Kidney (tissue), 14 donors: ENCODE measurements around the gene LONP1. TPM values are rescaled to one million over a fixed set of nuclear protein-coding genes. Genes with fewer than 3 reads are reported as not detected.
A peak's percentile ranks its signal among the peaks of the same experiment; 100 is the strongest.

Source experiments
- DNase-seq, 5 donors: peaks; one replicate each; pipeline ENCODE4 v3.0.0-alpha.2; 2013 to 2020
- FAIRE-seq: peaks from 2 replicates; lab custom pipeline; 2012; peaks lifted over from hg19 to GRCh38; lab: Jason Lieb, UNC
- H3K27ac ChIP-seq, 2 donors: one replicate each; pipeline ENCODE4 v1.7.0; 2013; ENCODE audit warnings: low read depth in 2 of 2, low read length in 2 of 2, inconsistent platforms in 1 of 2
- H3K27me3 ChIP-seq: one replicate; pipeline ENCODE4 v1.7.1; 2013; ENCODE audit warnings: low read length, inconsistent platforms; ENCODE audit not compliant: control insufficient read depth, insufficient read depth
- H3K36me3 ChIP-seq, 3 donors: one replicate each; pipeline versions ENCODE4 v1.7.0 to v1.7.1; 2013; ENCODE audit warnings: low read length in 3 of 3, control low read depth in 1 of 3, inconsistent platforms in 1 of 3; ENCODE audit not compliant: insufficient read depth in 3 of 3, control insufficient read depth in 2 of 3
- H3K4me1 ChIP-seq, 3 donors: one replicate each; pipeline versions ENCODE4 v1.7.0 to v1.7.1; 2013; ENCODE audit warnings: low read length in 3 of 3, inconsistent platforms in 1 of 3, low read depth in 1 of 3; ENCODE audit not compliant: control insufficient read depth in 2 of 3, insufficient read depth in 2 of 3
- H3K4me3 ChIP-seq, 3 donors: one replicate each; pipeline versions ENCODE4 v1.7.0 to v1.8.1; 2013; ENCODE audit warnings: low read length in 3 of 3, control low read depth in 1 of 3, inconsistent platforms in 1 of 3
- H3K9ac ChIP-seq, 3 donors: one replicate each; pipeline versions ENCODE4 v1.7.0 to v1.7.1; 2013; ENCODE audit warnings: low read length in 3 of 3, control low read depth in 1 of 3, inconsistent platforms in 1 of 3
- H3K9me3 ChIP-seq, 3 donors: one replicate each; pipeline versions ENCODE4 v1.7.0 to v1.7.1; 2013; ENCODE audit warnings: low read length in 3 of 3, control low read depth in 1 of 3, inconsistent platforms in 1 of 3; ENCODE audit not compliant: control insufficient read depth in 2 of 3, insufficient read depth in 1 of 3
- intact Hi-C: fragments of 100-400 bp; cut with DNase I; formaldehyde crosslinking; loops from one replicate; pipeline ENCODE4 v1.11.1; 2022
- polyA plus RNA-seq: library from polyadenylated mRNA; stranded (reverse); fragments of 350-450 nt; fragmentation: Illumina TruSeq; extraction: RNeasy Lipid Tissue Mini Kit (QIAGEN cat#74804); gene quantifications from one replicate; pipeline ENCODE4 v1.2.3, GENCODE V29; 2014; ENCODE audit warnings: low read depth, low replicate concordance; ENCODE audit not compliant: insufficient read depth
- total RNA-seq: library from RNA; stranded (reverse); fragmentation: NEBNext Ultra II Directional; extraction: Animal tissue kit (Norgen Biotek cat#: 25700); gene quantifications from one replicate; pipeline ENCODE4 v1.2.1, GENCODE V29; 2021
- TF ChIP-seq, protein P1 (sequence below): IDR thresholded peaks from 3 replicates; pipeline ENCODE4 v1.5.1; 2012; ENCODE audit warnings: mild to moderate bottlenecking, moderate library complexity, borderline replicate concordance; ENCODE audit not compliant: insufficient read depth; ENCODE audit errors: extremely low read depth
- donor health status: control.
- donor health status: control.
- donor health status: control.
- donor health status: control.
- donor health status: control.
- donor health status: DM: yes; HTN: yes; CAD: no.
- donor health status: Normal renal cell carcinoma (clear cell type).

Gene LONP1
- total and polyA plus RNA-seq, 2 donors from 2014 or later = 67.1 to 71.5 TPM

- Histone ChIP-seq H3K9me3 (no peaks in the 10 kb centered on the region), H3K4me1 (no peaks in the 10 kb centered on the region), H3K36me3 (peaks cover 0 to 31% (median 21%) of the 10 kb centered on the region in 3 donors), H3K27ac (no peak overlapping the region), H3K4me3 (no peak overlapping the region), H3K27me3 (no peaks in the 10 kb centered on the region), H3K9ac (no peak overlapping the region)
- intact Hi-C loops = no loop called here
- TF ChIP-seq, protein P1, sequence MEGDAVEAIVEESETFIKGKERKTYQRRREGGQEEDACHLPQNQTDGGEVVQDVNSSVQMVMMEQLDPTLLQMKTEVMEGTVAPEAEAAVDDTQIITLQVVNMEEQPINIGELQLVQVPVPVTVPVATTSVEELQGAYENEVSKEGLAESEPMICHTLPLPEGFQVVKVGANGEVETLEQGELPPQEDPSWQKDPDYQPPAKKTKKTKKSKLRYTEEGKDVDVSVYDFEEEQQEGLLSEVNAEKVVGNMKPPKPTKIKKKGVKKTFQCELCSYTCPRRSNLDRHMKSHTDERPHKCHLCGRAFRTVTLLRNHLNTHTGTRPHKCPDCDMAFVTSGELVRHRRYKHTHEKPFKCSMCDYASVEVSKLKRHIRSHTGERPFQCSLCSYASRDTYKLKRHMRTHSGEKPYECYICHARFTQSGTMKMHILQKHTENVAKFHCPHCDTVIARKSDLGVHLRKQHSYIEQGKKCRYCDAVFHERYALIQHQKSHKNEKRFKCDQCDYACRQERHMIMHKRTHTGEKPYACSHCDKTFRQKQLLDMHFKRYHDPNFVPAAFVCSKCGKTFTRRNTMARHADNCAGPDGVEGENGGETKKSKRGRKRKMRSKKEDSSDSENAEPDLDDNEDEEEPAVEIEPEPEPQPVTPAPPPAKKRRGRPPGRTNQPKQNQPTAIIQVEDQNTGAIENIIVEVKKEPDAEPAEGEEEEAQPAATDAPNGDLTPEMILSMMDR = no peak
- FAIRE-seq (no peak), DNase-seq (peak in 1 of 5 donors; percentile 27)
Observed at GRCh38 chr19:5707576-5708575, 12.1 kb downstream of the LONP1 start.

DNA sequence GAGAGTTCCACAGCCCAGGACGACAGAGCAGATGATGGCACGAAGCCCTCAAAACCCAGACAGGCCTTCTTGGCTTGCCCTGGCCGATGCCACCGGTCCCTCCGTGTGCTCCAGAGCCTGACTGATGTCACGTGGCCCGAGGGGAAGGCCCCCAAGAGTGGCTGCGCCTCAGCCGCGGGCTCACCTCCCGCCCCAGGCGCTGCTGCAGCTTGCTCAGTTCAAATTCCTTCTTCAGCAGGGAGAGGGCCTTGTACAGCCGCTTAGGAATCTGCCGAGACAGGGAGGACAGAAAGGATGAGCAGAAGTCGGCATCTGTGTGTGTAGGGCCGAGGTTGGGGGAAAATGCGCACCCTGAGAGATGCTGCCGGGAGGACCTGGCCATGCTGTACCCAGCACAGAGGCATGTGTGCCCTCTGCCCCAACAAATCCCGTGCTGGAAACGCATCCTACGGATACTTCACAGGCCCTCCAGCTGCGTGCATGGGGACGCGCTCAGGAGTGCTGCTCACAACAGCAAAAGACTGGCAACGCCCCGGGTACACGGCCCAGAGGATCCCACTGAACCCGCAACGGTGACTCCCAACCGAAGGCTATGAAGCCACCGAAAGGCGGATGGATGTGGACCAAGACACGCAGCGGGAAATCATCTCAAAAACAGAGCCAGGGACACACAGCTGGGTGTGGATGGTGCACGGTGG, 12.9 kb downstream of the LONP1 start:
- no peak overlapping the region for H3K27ac ChIP-seq
- intact Hi-C loops = no loop called here
- no peaks in the 10 kb centered on the region for H3K4me1 ChIP-seq
- FAIRE-seq (no peak), DNase-seq (no peak)
- no peak overlapping the region for H3K4me3 ChIP-seq
- no peak overlapping the region for H3K9ac ChIP-seq
- peaks cover 0 to 25% (median 17%) of the 10 kb centered on the region in 3 donors for H3K36me3 ChIP-seq
- TF ChIP-seq, protein P1 = no peak
- no peaks in the 10 kb centered on the region for H3K9me3 ChIP-seq
- no peaks in the 10 kb centered on the region for H3K27me3 ChIP-seq

DNA sequence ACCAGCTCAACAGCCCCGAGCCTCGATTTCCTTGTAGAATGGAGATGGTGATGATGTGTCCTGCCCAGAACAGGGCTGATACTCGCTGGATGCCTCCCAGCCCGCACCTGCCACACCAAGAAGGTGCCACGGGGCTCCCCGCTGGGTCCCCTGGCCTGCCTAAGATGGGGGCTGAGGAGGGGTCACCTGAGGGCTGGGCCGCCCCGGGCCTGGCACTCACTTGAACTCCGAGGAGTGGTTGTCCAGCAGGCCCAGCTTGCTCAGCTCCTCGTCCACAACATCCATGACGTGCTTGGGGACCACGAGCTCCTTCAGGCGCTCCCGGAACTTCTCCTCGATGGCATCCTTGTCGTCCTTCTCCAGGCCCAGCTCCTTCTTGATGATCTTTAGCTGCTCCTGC, 14.4 kb downstream of the LONP1 start:
- intact Hi-C loops = no loop called here
- no peaks in the 10 kb centered on the region for H3K27me3 ChIP-seq
- no peak overlapping the region for H3K9ac ChIP-seq
- TF ChIP-seq, protein P1 = no peak
- DNase-seq (no peak), FAIRE-seq (no peak)
- no peaks in the 10 kb centered on the region for H3K9me3 ChIP-seq
- H3K36me3 ChIP-seq = peaks cover 0 to 16% (median 13%) of the 10 kb centered on the region in 3 donors
- H3K4me1 ChIP-seq = no peaks in the 10 kb centered on the region
- no peak overlapping the region for H3K4me3 ChIP-seq
- no peak overlapping the region for H3K27ac ChIP-seq
